Osteoblast (primary cell): ENCODE measurements around the gene ANKFN1. TPM values are rescaled to one million over a fixed set of nuclear protein-coding genes. Genes with fewer than 3 reads are reported as not detected.

Experiments
- DNase-seq: peaks from one replicate; pipeline ENCODE4 v3.0.0; 2011; ENCODE audit warnings: low spot score, mixed read lengths; ENCODE audit not compliant: insufficient read length; ENCODE audit errors: missing footprints
- H2AFZ ChIP-seq: 2 replicates; pipeline ENCODE4 v1.6.0; 2011; ENCODE audit warnings: mild to moderate bottlenecking, low read length
- H3K27ac ChIP-seq: 2 replicates; pipeline ENCODE4 v1.5.1; 2011; ENCODE audit warnings: mild to moderate bottlenecking, low read depth, low read length, moderate library complexity
- H3K27me3 ChIP-seq: 2 replicates; pipeline ENCODE4 v1.6.0; 2012; ENCODE audit warnings: mild to moderate bottlenecking, control low read depth, inconsistent platforms, low read length, moderate library complexity; ENCODE audit not compliant: insufficient read depth
- H3K36me3 ChIP-seq: 2 replicates; pipeline ENCODE4 v1.5.1; 2011; ENCODE audit warnings: mild to moderate bottlenecking, low read length, control low read depth, moderate library complexity; ENCODE audit not compliant: insufficient read depth
- H3K4me1 ChIP-seq: 2 replicates; pipeline ENCODE4 v1.5.1; 2011; ENCODE audit warnings: mild to moderate bottlenecking, low read length, control low read depth, moderate library complexity; ENCODE audit not compliant: insufficient read depth
- H3K4me2 ChIP-seq: 2 replicates; pipeline ENCODE4 v1.6.0; 2011; ENCODE audit warnings: mild to moderate bottlenecking, low read length; ENCODE audit not compliant: insufficient read depth
- H3K4me3 ChIP-seq: fragments of 200-600 bp; sonication (generic); 3 replicates; pipeline ENCODE4 v1.5.1; 2012; ENCODE audit warnings: mild to moderate bottlenecking, low read length, inconsistent platforms; ENCODE audit not compliant: insufficient read depth
- H3K79me2 ChIP-seq: 2 replicates; pipeline ENCODE4 v1.6.0; 2012; ENCODE audit warnings: mild to moderate bottlenecking, low read length, control low read depth, inconsistent platforms; ENCODE audit not compliant: insufficient read depth
- H3K9me3 ChIP-seq: 2 replicates; pipeline ENCODE4 v1.5.1; 2011; ENCODE audit warnings: low read depth, low read length, control low read depth
- H4K20me1 ChIP-seq: 2 replicates; pipeline ENCODE4 v1.6.0; 2012; ENCODE audit warnings: mild to moderate bottlenecking, low read length, control low read depth; ENCODE audit not compliant: insufficient read depth
- CTCF ChIP-seq: IDR thresholded peaks from 2 replicates; pipeline ENCODE4 v1.5.1; 2011; ENCODE audit warnings: mild to moderate bottlenecking, low read depth, low read length, moderate library complexity; ENCODE audit errors: extremely low read depth
- small RNA-seq: library from RNA; depleted of rRNA; stranded (forward); fragments of <200 nt; gene quantifications from one replicate; pipeline ENCODE3, GENCODE V24; 2012
- total RNA-seq: library from RNA; depleted of rRNA; stranded (reverse); fragments of >200 nt; gene quantifications from 2 replicates; pipeline ENCODE4 v1.2.3, GENCODE V29; 2012

Gene ANKFN1
- total RNA-seq, 1 donor: 0.72 TPM

GRCh38 chr17:56549501-56549900, 396.2 kb downstream of the ANKFN1 start:
- Histone ChIP-seq H3K4me3 (no peak overlapping the region), H3K79me2 (no peaks in the 10 kb centered on the region), H3K9me3 (no peaks in the 10 kb centered on the region), H3K4me1 (no peaks in the 10 kb centered on the region), H4K20me1 (no peaks in the 10 kb centered on the region), H3K27me3 (no peaks in the 10 kb centered on the region), H3K4me2 (no peak overlapping the region), H3K36me3 (no peaks in the 10 kb centered on the region), H3K27ac (no peak overlapping the region), H2AFZ (no peak overlapping the region)
- TF ChIP-seq CTCF: no peak
- no peak for DNase-seq

GRCh38 chr17:56557682-56558081, 404.4 kb downstream of the ANKFN1 start:
- Histone ChIP-seq H3K4me1 (no peaks in the 10 kb centered on the region), H4K20me1 (no peaks in the 10 kb centered on the region), H3K4me2 (no peak overlapping the region), H3K27ac (no peak overlapping the region), H3K79me2 (no peaks in the 10 kb centered on the region), H2AFZ (no peak overlapping the region), H3K4me3 (no peak overlapping the region), H3K36me3 (no peaks in the 10 kb centered on the region), H3K9me3 (no peaks in the 10 kb centered on the region), H3K27me3 (no peaks in the 10 kb centered on the region)
- no peak for DNase-seq
- TF ChIP-seq CTCF: no peak

GRCh38 chr17:56558088-56558487, 404.8 kb downstream of the ANKFN1 start:
- no peaks in the 10 kb centered on the region for H3K9me3 ChIP-seq
- H3K27me3 ChIP-seq: no peaks in the 10 kb centered on the region
- DNase-seq: no peak
- no peak overlapping the region for H3K4me2 ChIP-seq
- H3K27ac ChIP-seq: no peak overlapping the region
- no peaks in the 10 kb centered on the region for H3K79me2 ChIP-seq
- TF ChIP-seq CTCF: no peak
- H2AFZ ChIP-seq: no peak overlapping the region
- no peak overlapping the region for H3K4me3 ChIP-seq
- no peaks in the 10 kb centered on the region for H4K20me1 ChIP-seq
- no peaks in the 10 kb centered on the region for H3K4me1 ChIP-seq
- H3K36me3 ChIP-seq: no peaks in the 10 kb centered on the region

Small RNAs within 50 kb of the gene (small RNA-seq; reads per million reads assigned to genes)
- gene AC006600.1: not detected
